Transverse colon (tissue), 4 donors: ENCODE measurements around the gene TROAP. TPM values are rescaled to one million over a fixed set of nuclear protein-coding genes. Genes with fewer than 3 reads are reported as not detected.

Experiments
- DNase-seq: peaks from one replicate; pipeline ENCODE4 v3.0.0-alpha.2; 2019
- H3K27ac ChIP-seq, 4 donors: fragments of 200-600 bp; sonication (generic); 2 replicates each; pipeline ENCODE4 v1.5.1; 2016 to 2018; ENCODE audit warnings: inconsistent platforms in 4 of 4
- H3K27me3 ChIP-seq: fragments of 200-600 bp; sonication (generic); 2 replicates; pipeline ENCODE4 v1.5.1; 2017; ENCODE audit warnings: inconsistent platforms
- H3K36me3 ChIP-seq, 4 donors: fragments of 200-600 bp; sonication (generic); 2 replicates each; pipeline ENCODE4 v1.5.1; 2017 to 2019; ENCODE audit warnings: inconsistent platforms in 4 of 4
- H3K4me1 ChIP-seq, 4 donors: fragments of 200-600 bp; sonication (generic); 2 replicates each; pipeline ENCODE4 v1.5.1; 2017 to 2020; ENCODE audit warnings: inconsistent platforms in 4 of 4
- H3K4me3 ChIP-seq, 4 donors: fragments of 200-600 bp; sonication (generic); 1 replicate in 1 of 4; 2 replicates in 3 of 4; pipeline versions ENCODE4 v1.5.1 to v1.6.1; 2017 to 2019; ENCODE audit warnings: inconsistent platforms in 4 of 4
- H3K9me3 ChIP-seq, 2 donors: fragments of 200-600 bp; sonication (generic); 2 replicates each; pipeline ENCODE4 v1.5.1; 2017 to 2019; ENCODE audit warnings: inconsistent platforms in 2 of 2
- EP300 ChIP-seq: sonication (generic); formaldehyde crosslinking; IDR thresholded peaks from one replicate; pipeline ENCODE4 v1.6.1; 2017; ENCODE audit warnings: antibody characterized with exemption, low read depth
- POLR2A ChIP-seq: fragments of 450-650 bp; IDR thresholded peaks from one replicate; pipeline ENCODE4 v1.6.1; 2016; ENCODE audit warnings: antibody characterized with exemption, mild to moderate bottlenecking, moderate library complexity
- POLR2AphosphoS5 ChIP-seq, 3 donors: sonication (generic); formaldehyde crosslinking; IDR thresholded peaks; one replicate each; pipeline ENCODE4 v1.6.1; 2016; ENCODE audit warnings: antibody characterized with exemption in 3 of 3
- WGBS, 2 donors: methylation state at CpG; one replicate each; pipeline ENCODE4 v1.1.5; 2018; ENCODE audit warnings: low coverage in 1 of 2; 5-methylcytosine and 5-hydroxymethylcytosine counted together
- in situ Hi-C, 4 donors: fragments of 200-750 bp; cut with MboI; loops; one replicate each; pipeline versions ENCODE4 v1.15.0 to v1.15.1; 2017; ENCODE audit warnings: low sequenced_read_pairs in 3 of 4, low pct_ligation_motif_present in 1 of 4, low pct_unique_long_range_greater_than_20kb in 1 of 4
- intact Hi-C: fragments of 100-400 bp; cut with DNase I; formaldehyde crosslinking; loops from one replicate; pipeline ENCODE4 v1.15.1; 2023; ENCODE audit warnings: low total_unique reads
- total RNA-seq, 4 donors: library from RNA; depleted of rRNA; stranded (reverse); fragments of >200 nt; gene quantifications; one replicate each; pipeline ENCODE4 v1.1.0, GENCODE V29; 2016
- TF ChIP-seq, protein P1 (sequence below), 5 experiments: fragments of 200-600 bp in 3 of 5; fragments of 450-650 bp in 2 of 5; sonication (generic) in 3 of 5; IDR thresholded peaks; 1 replicate in 2 of 5; 2 replicates in 3 of 5; pipeline ENCODE4 v1.5.1; 2016 to 2017; ENCODE audit warnings: antibody characterized with exemption in 5 of 5, inconsistent platforms in 3 of 5, mild to moderate bottlenecking in 2 of 5, moderate library complexity in 1 of 5

Gene TROAP
- total RNA-seq, 4 donors from 2014 or later = 1.1 to 100 (median 2.7) TPM

- H3K4me3 ChIP-seq = peak overlapping the region; percentile 33 to 86 (median 66)
- TF ChIP-seq EP300 (no peak), POLR2AphosphoS5 (IDR thresholded peaks at IDR 0.05) (no peak), POLR2A (no peak)
- TF ChIP-seq, protein P1, sequence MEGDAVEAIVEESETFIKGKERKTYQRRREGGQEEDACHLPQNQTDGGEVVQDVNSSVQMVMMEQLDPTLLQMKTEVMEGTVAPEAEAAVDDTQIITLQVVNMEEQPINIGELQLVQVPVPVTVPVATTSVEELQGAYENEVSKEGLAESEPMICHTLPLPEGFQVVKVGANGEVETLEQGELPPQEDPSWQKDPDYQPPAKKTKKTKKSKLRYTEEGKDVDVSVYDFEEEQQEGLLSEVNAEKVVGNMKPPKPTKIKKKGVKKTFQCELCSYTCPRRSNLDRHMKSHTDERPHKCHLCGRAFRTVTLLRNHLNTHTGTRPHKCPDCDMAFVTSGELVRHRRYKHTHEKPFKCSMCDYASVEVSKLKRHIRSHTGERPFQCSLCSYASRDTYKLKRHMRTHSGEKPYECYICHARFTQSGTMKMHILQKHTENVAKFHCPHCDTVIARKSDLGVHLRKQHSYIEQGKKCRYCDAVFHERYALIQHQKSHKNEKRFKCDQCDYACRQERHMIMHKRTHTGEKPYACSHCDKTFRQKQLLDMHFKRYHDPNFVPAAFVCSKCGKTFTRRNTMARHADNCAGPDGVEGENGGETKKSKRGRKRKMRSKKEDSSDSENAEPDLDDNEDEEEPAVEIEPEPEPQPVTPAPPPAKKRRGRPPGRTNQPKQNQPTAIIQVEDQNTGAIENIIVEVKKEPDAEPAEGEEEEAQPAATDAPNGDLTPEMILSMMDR (IDR thresholded peaks at IDR 0.05) = no peak
- peaks cover 4 to 17% (median 13%) of the 10 kb centered on the region in 4 donors for H3K4me1 ChIP-seq
- H3K27ac ChIP-seq = peak overlapping the region; percentile 55 to 87 (median 64)
- WGBS, 2 donors = 36 to 48% methylated on average over 11 to 12 of the region's 12 CpGs
- DNase-seq = no peak
- in situ Hi-C loops = no loop called here
- intact Hi-C loops = no loop called here
- no peaks in the 10 kb centered on the region for H3K36me3 ChIP-seq
- H3K27me3 ChIP-seq = no peaks in the 10 kb centered on the region
- no peaks in the 10 kb centered on the region for H3K9me3 ChIP-seq
Measured at GRCh38 chr12:49322367-49322707, 718 bp upstream of the TROAP start.

DNA sequence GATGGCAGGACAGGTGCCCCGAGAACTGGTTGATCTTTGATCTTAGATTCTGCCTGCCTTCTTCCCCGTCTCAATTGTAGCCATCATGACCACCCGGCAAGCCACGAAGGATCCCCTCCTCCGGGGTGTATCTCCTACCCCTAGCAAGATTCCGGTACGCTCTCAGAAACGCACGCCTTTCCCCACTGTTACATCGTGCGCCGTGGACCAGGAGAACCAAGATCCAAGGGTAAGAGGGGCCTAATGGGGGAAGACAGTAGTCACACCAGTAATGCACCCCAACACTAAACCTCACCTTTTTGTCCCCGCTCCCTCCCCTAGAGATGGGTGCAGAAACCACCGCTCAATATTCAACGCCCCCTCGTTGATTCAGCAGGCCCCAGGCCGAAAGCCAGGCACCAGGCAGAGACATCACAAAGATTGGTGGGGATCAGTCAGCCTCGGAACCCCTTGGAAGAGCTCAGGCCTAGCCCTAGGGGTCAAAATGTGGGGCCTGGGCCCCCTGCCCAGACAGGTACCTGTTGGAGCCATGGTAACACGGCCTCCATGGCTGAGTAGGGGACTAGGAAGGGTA lies 556 bp downstream of the TROAP start:
- Histone ChIP-seq H3K27ac (no peak overlapping the region), H3K36me3 (no peaks in the 10 kb centered on the region), H3K4me1 (peaks cover 4 to 17% (median 13%) of the 10 kb centered on the region in 4 donors), H3K9me3 (no peaks in the 10 kb centered on the region), H3K27me3 (no peaks in the 10 kb centered on the region), H3K4me3 (peak overlapping the region; percentile 49 to 86 (median 66))
- in situ Hi-C loops = no loop called here
- no peak for TF ChIP-seq POLR2A
- TF ChIP-seq EP300 = no peak
- TF ChIP-seq, protein P1 (IDR thresholded peaks at IDR 0.05) = no peak
- no peak for TF ChIP-seq POLR2AphosphoS5 (IDR thresholded peaks at IDR 0.05)
- intact Hi-C loops = no loop called here
- DNase-seq = no peak
- 14% methylated on average over 19 of the region's 19 CpGs; no CpG with 5 or more reads in 1 of the 2 donors for WGBS, 2 donors

DNA sequence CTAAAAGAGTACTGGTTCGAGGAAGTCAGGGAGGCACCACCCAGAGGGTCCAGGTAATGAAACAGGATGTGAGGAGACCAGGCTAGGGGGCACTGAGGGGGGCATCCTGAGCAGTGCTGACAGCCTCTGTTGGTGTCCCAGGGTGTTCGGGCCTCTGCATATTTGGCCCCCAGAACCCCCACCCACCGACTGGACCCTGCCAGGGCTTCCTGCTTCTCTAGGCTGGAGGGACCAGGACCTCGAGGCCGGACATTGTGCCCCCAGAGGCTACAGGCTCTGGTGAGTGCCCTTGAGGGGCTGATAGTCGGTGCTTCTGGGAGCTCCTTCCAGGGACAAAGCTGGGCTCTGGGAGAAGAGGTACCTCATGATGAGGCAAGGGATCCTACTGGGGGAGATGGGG lies 2.6 kb downstream of the TROAP start:
- Histone ChIP-seq H3K27ac (no peak overlapping the region), H3K4me1 (peaks cover 4 to 17% (median 13%) of the 10 kb centered on the region in 4 donors), H3K36me3 (no peaks in the 10 kb centered on the region), H3K9me3 (no peaks in the 10 kb centered on the region), H3K4me3 (no peak overlapping the region), H3K27me3 (no peaks in the 10 kb centered on the region)
- TF ChIP-seq POLR2AphosphoS5 (IDR thresholded peaks at IDR 0.05) = no peak
- in situ Hi-C loops = no loop called here
- no peak for DNase-seq
- intact Hi-C loops = no loop called here
- 94% methylated on average over 6 of the region's 6 CpGs; no CpG with 5 or more reads in 1 of the 2 donors for WGBS, 2 donors

DNA sequence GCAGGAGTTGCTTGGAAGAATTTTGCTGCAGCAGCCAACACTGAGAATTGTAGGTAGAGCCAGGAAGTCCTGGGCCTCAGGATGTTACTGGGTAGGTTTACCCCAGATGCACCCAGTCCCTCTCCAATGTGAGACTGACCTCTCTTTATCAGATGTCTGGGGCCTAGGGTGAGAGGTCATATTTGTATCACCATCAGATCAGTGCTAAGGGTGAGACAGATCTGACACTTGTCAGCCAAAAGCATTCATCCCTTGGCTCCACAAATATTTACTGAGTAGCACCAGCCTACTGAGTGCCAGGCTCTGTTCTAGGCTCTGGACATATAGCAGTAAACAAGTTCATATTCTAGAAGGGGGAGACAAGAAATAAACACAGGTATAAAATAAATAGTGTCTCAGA lies 4.3 kb downstream of the TROAP start:
- in situ Hi-C loops = no loop called here
- no peaks in the 10 kb centered on the region for H3K9me3 ChIP-seq
- H3K4me3 ChIP-seq = no peak overlapping the region
- no peaks in the 10 kb centered on the region for H3K36me3 ChIP-seq
- DNase-seq = no peak
- peaks cover 4 to 23% (median 12%) of the 10 kb centered on the region in 4 donors for H3K4me1 ChIP-seq
- TF ChIP-seq EP300 (no peak), POLR2A (no peak), POLR2AphosphoS5 (IDR thresholded peaks at IDR 0.05) (no peak)
- TF ChIP-seq, protein P1 (IDR thresholded peaks at IDR 0.05) = no peak
- H3K27me3 ChIP-seq = peaks cover 4% of the 10 kb centered on the region
- no peak overlapping the region for H3K27ac ChIP-seq
- intact Hi-C loops = no loop called here

- peaks cover 4 to 22% (median 11%) of the 10 kb centered on the region in 4 donors for H3K4me1 ChIP-seq
- intact Hi-C loops = no loop called here
- H3K27ac ChIP-seq = no peak overlapping the region
- TF ChIP-seq POLR2A (no peak), EP300 (no peak), POLR2AphosphoS5 (IDR thresholded peaks at IDR 0.05) (no peak)
- TF ChIP-seq, protein P1 (IDR thresholded peaks at IDR 0.05) = no peak
- H3K4me3 ChIP-seq = no peak overlapping the region
- H3K9me3 ChIP-seq = no peaks in the 10 kb centered on the region
- peaks cover 9% of the 10 kb centered on the region for H3K27me3 ChIP-seq
- WGBS, 2 donors = 91 to 96% methylated on average over 2 of the region's 2 CpGs
- no peak for DNase-seq
- no peaks in the 10 kb centered on the region for H3K36me3 ChIP-seq
- in situ Hi-C loops = no loop called here
Measured at GRCh38 chr12:49327887-49328286, 4.8 kb downstream of the TROAP start.
